ENCODE results near the gene HSPA1L.

Gene HSPA1L

DNA sequence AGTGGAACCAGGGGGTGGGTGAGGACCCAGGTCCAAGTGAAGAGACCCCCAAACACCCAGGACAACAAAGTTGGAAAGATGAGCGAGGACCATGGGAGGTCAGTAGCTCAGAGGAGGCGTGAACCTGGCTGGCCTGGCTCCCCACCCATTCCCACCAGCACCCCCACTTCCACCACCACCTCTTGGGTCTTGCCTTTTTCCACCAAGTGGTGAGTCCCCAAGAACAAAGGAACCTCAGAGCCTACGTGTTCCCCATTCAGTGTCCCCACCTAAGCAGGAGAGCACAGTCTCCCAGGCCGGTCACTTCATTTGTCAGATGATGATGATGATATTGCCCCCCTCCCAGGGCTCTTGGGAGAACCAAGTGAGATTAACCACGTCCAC, 37.4 kb downstream of the HSPA1L start:
- intact Hi-C loops (cut with micrococcal nuclease): no loop called here
- Mint-ChIP-seq H3K4me1 (ENCODE audit: low read depth) (peaks cover 43% of the 10 kb centered on the region), H3K36me3 (ENCODE audit: low read depth) (peaks cover 48% of the 10 kb centered on the region), H3K27me3 (peaks cover 4% of the 10 kb centered on the region), H3K27ac (peak overlapping the region; percentile 50), H3K9me3 (no peaks in the 10 kb centered on the region), H3K4me3 (no peak overlapping the region)

DNA sequence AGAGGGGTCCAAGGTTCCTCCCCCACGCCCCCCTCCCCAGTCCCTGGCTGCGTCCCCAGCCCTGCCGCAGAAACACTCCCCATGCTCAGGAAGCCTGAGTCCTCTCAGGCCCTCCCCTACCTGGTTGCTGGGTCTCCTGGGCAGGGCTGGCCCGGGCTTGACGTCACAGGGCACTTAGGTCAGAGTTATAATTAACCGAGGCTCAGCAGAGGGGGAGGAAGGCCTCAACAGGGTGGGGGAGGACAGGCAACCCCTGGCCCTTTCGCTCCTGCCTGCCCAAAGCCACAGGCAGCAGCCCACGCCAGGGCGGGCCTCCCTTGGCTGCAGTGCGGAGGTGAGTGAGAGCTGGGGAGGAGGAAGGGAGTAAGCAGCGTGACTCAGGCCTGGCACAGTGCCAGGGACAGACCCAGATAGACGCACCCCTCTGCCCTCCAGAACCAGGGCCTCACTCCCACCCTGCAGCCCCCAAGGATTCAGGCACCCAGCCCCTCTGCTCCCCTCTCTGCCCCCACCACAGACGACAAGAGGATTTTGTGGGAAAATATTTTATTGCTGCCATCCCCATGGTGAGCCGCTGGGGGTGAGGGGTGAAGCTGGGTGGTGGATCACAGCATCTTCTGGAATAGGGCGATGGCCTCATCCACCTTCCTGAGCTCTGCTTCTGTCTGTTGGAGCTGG, 38.0 kb downstream of the HSPA1L start, which contains the start of gene VWA7:
Gene VWA7, minus strand, starts transcription at position 340 of the 678 bp plus-strand sequence. CDS start 549 bp downstream, outside the sequence.
- peak within 1 kb of the TSS; percentile 50 for H3K27ac Mint-ChIP-seq
- H3K36me3 Mint-ChIP-seq (ENCODE audit: low read depth): peaks cover 42% of the 10 kb centered on the region
- intact Hi-C loops (cut with micrococcal nuclease): no loop called here
- no peaks in the 10 kb centered on the region for H3K9me3 Mint-ChIP-seq
- peaks cover 4% of the 10 kb centered on the region for H3K27me3 Mint-ChIP-seq
- peak within 1 kb of the TSS; percentile 0 for H3K4me3 Mint-ChIP-seq
- H3K4me1 Mint-ChIP-seq (ENCODE audit: low read depth): peaks cover 45% of the 10 kb centered on the region

DNA sequence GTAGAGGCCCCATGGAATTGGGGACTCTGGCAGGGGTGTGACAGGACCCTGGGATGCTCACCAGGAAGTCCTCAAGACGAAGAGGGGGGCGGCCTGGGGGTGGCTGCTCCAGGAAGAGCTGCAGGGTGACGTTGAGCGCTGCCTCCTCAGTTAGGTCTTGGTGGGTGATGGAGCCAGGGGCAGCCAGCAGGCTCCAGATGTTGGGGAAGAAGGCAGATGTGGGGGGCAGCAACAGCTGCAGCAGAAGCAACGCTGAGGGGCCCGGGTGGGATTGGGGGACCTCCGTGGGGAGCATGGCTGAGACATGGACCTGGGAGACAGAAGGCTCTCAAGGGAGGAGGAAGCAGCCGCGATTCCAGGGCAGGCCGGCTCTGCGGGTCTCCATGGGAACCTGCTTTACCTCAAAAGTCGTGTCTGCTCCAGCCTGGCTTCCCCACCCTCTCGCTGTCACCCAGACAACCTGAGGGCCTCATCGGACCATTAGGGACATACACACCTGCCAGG, 38.5 kb downstream of the HSPA1L start:
- H3K36me3 Mint-ChIP-seq (ENCODE audit: low read depth): peaks cover 37% of the 10 kb centered on the region
- peak overlapping the region; percentile 0 for H3K4me3 Mint-ChIP-seq
- no peaks in the 10 kb centered on the region for H3K9me3 Mint-ChIP-seq
- intact Hi-C loops (cut with micrococcal nuclease): no loop called here
- peaks cover 45% of the 10 kb centered on the region for H3K4me1 Mint-ChIP-seq (ENCODE audit: low read depth)
- H3K27me3 Mint-ChIP-seq: peaks cover 4% of the 10 kb centered on the region
- peak overlapping the region; percentile 50 for H3K27ac Mint-ChIP-seq

DNA sequence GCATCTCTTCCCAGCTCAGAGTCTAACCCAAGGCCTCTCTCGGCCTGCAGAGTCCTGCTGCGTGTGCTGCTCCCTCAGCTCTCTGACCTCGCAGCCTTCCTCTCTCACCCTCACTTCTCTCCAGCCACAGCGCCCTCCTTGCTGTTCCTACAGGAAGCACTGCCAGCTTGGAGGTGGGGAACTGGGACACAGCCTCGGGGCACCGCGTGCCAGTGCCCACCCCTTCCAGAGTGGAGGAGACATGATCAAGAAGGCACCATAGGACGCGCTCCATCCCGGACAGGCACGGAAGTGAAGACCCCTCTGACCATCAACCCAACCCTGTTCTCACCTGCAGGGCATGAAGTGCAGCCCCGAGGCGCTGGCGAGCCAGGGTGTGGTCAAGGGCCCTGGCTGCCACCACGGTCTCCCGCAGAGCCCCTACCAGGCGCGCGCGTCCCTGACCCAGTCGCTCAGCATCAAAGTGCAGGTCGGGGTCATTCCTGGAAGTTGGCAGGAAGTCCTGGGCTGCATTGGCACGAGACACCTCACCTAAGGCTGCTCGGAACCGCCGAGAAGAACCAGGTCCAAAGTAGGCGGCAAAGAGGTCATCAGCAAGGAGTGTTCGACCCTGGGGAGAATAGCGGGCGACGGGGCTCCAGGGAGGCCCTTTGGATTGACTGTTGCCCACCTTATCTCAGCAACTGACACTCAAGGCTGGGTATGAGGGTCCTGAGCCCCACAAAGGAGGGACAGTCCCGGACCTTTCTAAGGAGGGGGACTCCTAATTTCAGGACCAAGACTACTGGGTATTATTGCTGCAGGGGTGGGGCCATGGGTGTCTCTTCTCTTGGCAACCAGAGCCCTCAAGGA, 39.2 kb downstream of the HSPA1L start:
- intact Hi-C loops (cut with micrococcal nuclease): no loop called here
- peak overlapping the region; percentile 0 for H3K4me3 Mint-ChIP-seq
- peaks cover 4% of the 10 kb centered on the region for H3K27me3 Mint-ChIP-seq
- H3K27ac Mint-ChIP-seq: peak overlapping the region; percentile 50
- no peaks in the 10 kb centered on the region for H3K9me3 Mint-ChIP-seq
- H3K36me3 Mint-ChIP-seq (ENCODE audit: low read depth): peaks cover 30% of the 10 kb centered on the region
- H3K4me1 Mint-ChIP-seq (ENCODE audit: low read depth): peaks cover 45% of the 10 kb centered on the region

DNA sequence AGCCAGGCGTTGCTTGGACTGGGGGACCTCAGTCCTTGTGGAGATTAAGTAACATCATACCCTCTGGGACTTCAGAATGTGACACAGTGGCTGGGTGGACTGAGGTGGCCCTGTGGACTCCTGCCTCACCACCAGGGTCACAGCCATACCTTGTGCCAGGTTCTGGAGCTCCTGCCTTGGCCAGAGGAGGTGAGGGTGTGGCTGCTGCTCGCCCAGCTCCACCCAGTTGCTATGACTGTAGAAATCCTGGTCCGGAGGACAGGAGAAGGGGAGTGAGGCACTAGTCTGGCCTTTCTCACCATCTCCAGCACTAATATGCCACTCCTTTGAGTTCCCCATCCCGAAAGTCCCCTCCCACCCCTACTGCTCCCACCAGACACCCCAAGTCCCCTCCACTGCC, 39.9 kb downstream of the HSPA1L start:
- intact Hi-C loops (cut with micrococcal nuclease): no loop called here
- H3K4me3 Mint-ChIP-seq: no peak overlapping the region
- H3K9me3 Mint-ChIP-seq: no peaks in the 10 kb centered on the region
- peaks cover 23% of the 10 kb centered on the region for H3K36me3 Mint-ChIP-seq (ENCODE audit: low read depth)
- H3K4me1 Mint-ChIP-seq (ENCODE audit: low read depth): peaks cover 45% of the 10 kb centered on the region
- peak overlapping the region; percentile 29 for H3K27ac Mint-ChIP-seq
- H3K27me3 Mint-ChIP-seq: peaks cover 4% of the 10 kb centered on the region

DNA sequence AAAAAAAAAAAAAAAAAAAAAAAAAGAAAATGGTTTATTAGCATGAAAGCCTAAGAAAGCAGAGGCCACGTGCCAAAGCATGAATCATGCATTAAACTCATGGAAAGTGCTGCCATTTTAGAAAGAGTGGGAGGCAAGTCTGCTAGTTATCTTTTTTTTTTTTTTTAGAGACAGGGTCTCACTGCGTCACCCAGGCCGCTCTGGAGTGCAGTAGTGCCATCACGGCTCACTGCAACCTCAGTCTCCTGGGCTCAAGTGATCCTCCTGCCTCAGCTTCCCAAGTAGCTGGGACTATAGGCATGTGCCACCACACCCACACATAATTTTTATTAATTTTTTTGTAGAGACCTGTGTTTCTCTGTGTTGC, 43.1 kb downstream of the HSPA1L start:
- H3K9me3 Mint-ChIP-seq: no peaks in the 10 kb centered on the region
- H3K36me3 Mint-ChIP-seq (ENCODE audit: low read depth): no peaks in the 10 kb centered on the region
- peaks cover 60% of the 10 kb centered on the region for H3K4me1 Mint-ChIP-seq (ENCODE audit: low read depth)
- no peak overlapping the region for H3K4me3 Mint-ChIP-seq
- no peak overlapping the region for H3K27ac Mint-ChIP-seq
- H3K27me3 Mint-ChIP-seq: peaks cover 4% of the 10 kb centered on the region
- intact Hi-C loops (cut with micrococcal nuclease): loop anchor here (1.0 kb wide), 1 partner anchor 58 kb away; no protein-coding TSS in a partner anchor

DNA sequence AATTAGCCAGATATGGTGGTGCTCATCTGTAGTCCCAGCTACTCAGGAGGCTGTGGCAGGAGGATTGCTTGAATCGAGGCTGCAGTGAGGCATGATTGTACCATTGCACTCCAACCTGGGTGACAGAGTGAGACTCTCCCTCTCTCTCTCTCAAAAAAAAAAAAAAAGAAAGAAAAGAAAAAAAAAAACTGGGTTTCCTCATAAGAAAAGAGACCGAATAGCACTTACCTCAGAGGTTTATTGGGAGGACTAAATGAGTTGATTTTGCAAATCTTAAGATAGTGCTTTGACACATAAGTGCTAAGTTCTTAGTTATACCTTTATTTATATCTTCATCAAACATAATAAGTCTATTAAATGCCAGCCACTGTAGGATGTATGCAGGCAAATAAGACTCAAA, 44.2 kb downstream of the HSPA1L start:
- Mint-ChIP-seq H3K27ac (no peak overlapping the region), H3K4me3 (no peak overlapping the region), H3K9me3 (no peaks in the 10 kb centered on the region), H3K27me3 (peaks cover 2% of the 10 kb centered on the region), H3K36me3 (ENCODE audit: low read depth) (no peaks in the 10 kb centered on the region), H3K4me1 (ENCODE audit: low read depth) (peaks cover 49% of the 10 kb centered on the region)
- intact Hi-C loops (cut with micrococcal nuclease): no loop called here

DNA sequence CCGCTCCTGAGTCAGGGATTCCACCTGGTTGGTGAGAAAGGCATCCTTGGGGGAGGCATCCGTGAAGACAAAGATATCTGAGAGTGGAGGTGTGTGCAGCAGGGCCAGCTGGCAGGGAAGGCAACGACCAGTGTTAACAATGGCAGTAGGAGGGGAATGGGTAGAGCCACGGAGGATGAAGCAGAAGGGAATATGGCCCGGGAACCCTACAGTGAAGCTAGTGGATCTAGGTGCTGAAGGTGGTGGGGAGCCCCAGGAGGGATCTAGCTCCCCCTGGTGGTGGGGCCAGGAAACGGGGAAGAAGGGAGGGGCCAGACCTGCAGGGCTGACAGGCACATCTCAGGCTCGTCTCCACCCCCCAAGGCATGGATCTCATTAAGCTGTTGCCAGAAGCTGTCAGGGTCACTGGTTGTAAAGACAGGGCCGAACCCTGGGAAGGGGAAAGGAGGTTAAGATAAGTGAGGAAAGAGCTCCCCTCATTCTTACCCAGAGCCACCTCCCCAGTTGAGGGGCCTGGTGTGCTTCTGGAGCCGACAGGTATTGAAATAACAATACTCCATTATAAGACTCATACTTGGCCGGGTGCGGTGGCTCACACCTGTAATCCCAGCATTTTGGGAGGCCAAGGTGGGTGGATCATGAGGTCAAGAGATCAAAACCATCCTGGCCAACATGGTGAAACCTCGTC, 45.3 kb downstream of the HSPA1L start:
- Mint-ChIP-seq H3K4me1 (ENCODE audit: low read depth) (peaks cover 44% of the 10 kb centered on the region), H3K27me3 (peaks cover 3% of the 10 kb centered on the region), H3K9me3 (no peaks in the 10 kb centered on the region), H3K4me3 (no peak overlapping the region), H3K27ac (peak overlapping the region; percentile 33), H3K36me3 (ENCODE audit: low read depth) (no peaks in the 10 kb centered on the region)
- intact Hi-C loops (cut with micrococcal nuclease): loop anchor here (2.0 kb wide), 3 partner anchors 31 to 89 kb away; partner anchors contain the start of genes DDAH2 and LY6G5C

DNA sequence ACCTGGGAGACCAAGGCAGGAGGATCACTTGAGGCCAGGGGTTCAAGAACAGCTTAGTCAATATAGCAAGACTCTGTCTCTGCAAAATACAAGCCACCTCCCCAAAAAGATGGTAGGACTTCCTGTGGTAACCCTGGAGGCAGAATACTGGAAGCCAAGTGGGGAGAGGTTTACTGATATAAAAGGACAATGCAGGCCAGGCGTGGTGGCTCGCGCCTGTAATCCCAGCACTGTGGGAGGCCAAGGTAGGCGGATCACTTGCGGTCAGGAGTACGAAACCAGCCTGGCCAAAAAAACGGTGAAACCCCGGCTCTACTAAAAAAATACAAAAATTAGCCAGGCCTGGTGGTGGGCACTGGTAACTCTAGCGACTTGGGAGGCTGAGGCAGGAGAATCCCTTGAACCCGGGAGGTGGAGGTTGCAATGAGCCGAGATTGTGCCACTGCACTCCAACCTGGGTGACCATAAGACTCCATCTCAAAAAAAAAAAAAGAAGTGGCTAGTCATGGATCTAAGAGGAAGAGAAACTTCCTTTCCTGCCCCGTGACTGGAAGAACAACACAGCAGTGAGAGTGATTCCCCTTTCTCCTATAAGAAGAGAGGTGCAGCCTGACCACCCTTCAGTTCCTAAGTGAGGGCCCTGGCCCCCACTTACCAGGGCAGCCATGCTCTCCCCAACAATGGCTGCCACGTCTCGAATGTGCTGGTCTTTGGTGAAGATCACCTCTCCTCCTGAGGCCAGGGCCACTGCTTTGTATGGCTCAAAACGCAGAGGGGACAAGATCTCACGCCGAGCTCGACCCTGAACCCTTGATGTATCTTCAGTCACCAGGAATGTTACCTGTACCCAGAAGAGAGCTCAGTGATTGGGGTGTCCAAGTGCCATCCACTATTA, 46.5 kb downstream of the HSPA1L start:
- peak overlapping the region; percentile 33 for H3K27ac Mint-ChIP-seq
- peaks cover 2% of the 10 kb centered on the region for H3K36me3 Mint-ChIP-seq (ENCODE audit: low read depth)
- no peaks in the 10 kb centered on the region for H3K9me3 Mint-ChIP-seq
- H3K27me3 Mint-ChIP-seq: peaks cover 3% of the 10 kb centered on the region
- intact Hi-C loops (cut with micrococcal nuclease): loop anchor here (2.0 kb wide), 3 partner anchors 30 to 88 kb away; partner anchors contain the start of genes DDAH2 and LY6G5C
- H3K4me3 Mint-ChIP-seq: peak overlapping the region; percentile 51
- peaks cover 47% of the 10 kb centered on the region for H3K4me1 Mint-ChIP-seq (ENCODE audit: low read depth)

DNA sequence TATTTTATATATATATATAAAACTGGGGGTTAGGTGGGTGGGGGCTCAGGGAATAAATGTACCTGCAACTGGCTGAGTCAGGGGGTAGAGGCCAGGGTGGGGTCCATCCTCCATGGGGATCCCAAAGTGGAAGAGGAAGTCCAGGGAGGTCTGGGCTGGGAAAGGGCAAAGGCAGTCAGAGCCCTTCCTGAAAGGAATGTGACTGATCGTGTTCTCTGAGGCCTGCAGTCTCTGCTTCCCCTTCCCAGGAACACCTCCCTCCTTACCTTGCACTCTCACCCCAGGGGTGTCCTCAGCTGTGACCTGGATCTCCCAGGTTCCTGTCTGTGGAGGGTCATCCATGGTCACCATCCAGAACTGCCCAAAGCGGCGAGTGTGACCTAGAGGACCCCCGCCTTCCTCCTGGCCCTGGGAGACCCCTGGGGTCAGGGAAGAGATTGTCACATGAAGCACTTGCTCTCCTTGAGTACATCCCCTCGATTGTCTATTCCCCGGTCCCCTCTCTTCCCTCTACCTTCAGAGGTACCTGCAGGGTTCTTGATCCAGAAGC, 47.9 kb downstream of the HSPA1L start:
- H3K27ac Mint-ChIP-seq: peak overlapping the region; percentile 33
- intact Hi-C loops (cut with micrococcal nuclease): no loop called here
- H3K9me3 Mint-ChIP-seq: no peaks in the 10 kb centered on the region
- H3K4me1 Mint-ChIP-seq (ENCODE audit: low read depth): peaks cover 42% of the 10 kb centered on the region
- peaks cover 3% of the 10 kb centered on the region for H3K27me3 Mint-ChIP-seq
- peaks cover 11% of the 10 kb centered on the region for H3K36me3 Mint-ChIP-seq (ENCODE audit: low read depth)
- no peak overlapping the region for H3K4me3 Mint-ChIP-seq

DNA sequence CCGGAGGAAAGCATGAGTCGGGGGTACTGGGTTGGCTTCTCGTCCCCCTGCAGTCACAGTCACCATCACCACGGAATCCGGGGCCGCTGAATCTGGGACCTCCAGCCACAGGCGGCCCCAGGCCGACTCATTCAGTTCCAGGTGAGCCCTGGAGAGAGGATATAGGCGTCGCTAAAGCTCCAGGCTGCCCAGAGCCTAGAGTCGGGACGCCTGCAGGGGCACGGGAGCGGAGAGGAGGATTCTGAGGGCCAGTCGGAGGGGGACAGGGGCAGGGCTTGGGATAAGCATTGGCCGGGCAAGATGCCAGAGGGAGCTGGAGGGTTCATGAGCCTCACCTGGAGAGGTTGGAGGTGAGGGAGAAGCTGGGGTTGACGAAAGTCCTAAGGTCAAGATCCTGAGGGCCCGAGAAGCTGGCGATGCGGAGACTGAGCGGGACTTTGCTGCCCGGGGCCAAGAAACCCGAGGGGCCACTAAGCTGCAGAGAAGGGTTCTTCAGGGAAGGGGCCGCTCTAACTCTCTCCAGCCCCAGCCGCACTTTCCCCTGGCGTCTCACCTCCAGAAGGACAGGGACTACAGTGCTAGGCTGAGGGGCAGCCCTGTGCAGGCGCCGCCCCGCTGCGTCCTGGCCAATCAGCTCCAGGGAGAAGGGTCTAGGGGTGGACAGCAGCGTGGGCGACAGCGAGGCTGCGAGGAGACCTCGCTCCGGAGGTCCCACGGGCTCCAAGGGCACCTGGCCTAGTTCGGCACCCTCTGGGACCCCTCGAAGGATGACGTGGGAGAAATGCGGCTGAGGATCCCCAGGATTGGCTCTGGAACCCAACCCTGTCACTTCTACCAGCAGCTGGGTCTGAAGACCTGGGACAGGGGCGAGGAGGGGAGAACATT, 48.9 kb downstream of the HSPA1L start:
- peak overlapping the region; percentile 33 for H3K27ac Mint-ChIP-seq
- H3K36me3 Mint-ChIP-seq (ENCODE audit: low read depth): peaks cover 21% of the 10 kb centered on the region
- H3K4me3 Mint-ChIP-seq: no peak overlapping the region
- H3K27me3 Mint-ChIP-seq: peaks cover 3% of the 10 kb centered on the region
- intact Hi-C loops (cut with micrococcal nuclease): no loop called here
- no peaks in the 10 kb centered on the region for H3K9me3 Mint-ChIP-seq
- H3K4me1 Mint-ChIP-seq (ENCODE audit: low read depth): peaks cover 42% of the 10 kb centered on the region

DNA sequence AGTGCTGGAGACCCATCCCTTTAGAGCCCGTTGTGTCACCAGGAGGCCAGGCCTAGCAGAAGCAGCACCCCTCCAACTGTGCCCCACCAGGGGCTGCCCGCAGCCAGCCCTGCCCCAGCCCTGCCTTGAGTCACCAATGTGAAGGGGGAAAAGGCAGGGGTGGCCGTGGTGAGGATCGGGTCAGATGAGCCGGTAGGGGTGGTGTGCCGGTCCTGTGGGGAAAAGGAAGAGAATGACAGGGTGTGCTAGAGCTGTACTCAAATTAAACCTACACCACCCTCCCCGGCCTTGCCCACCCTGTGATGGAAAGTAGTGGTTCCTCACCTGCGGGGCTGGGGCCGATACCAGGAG, 49.5 kb downstream of the HSPA1L start:
- peaks cover 28% of the 10 kb centered on the region for H3K36me3 Mint-ChIP-seq (ENCODE audit: low read depth)
- H3K27ac Mint-ChIP-seq: peak overlapping the region; percentile 33
- peaks cover 42% of the 10 kb centered on the region for H3K4me1 Mint-ChIP-seq (ENCODE audit: low read depth)
- H3K4me3 Mint-ChIP-seq: no peak overlapping the region
- peaks cover 3% of the 10 kb centered on the region for H3K27me3 Mint-ChIP-seq
- intact Hi-C loops (cut with micrococcal nuclease): no loop called here
- H3K9me3 Mint-ChIP-seq: no peaks in the 10 kb centered on the region
